Regular cardiac myocyte (primary cell): ENCODE data around the gene GNL2. TPM values are rescaled to one million over a fixed set of nuclear protein-coding genes. Genes with fewer than 3 reads are reported as not detected.

Source experiments
- total RNA-seq: library from RNA; depleted of rRNA; stranded (reverse); fragments of >200 nt; gene quantifications from 2 replicates; pipeline ENCODE4 v1.2.3, GENCODE V29; 2014

Gene GNL2
- 69.3 and 77.8 TPM in 2 replicates for total RNA-seq

DNA sequence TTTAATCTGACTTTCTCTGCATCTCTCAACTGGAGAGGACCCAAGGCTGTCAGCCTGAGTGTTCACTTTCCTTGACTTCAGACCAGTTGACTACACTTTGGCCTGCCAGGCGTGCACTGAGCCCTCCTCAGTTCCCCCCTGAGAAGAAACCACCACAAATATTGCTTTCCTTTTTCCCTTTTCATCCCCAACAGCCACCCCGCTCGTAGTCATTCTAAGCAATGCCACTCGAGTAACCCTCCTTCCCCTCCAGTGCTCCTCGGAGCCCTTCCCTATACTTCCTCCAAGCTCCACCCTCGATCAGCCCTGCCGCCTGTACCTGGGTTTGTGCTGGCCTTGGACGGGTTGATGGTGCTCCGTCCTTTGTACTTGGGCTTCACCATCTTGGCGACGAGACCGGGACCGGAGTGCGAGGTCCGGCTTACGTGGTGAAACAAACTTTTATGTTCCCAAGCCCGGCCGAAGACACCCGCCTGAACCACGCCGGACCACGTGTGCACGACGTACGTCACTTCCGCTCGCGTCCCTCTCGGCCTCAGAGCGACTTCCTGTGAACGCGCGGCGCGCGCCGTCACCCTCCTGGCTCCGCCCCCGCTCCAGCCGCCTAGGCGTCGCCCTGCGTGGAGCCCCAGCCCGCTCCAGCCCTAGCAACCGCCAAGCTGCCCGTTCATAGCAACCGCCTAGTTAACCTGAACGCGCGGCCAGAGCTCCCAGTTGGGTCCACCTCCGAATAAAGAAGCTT lies at the start of gene GNL2:
Gene GNL2, minus strand, starts transcription at position 498 of the 742 bp plus-strand sequence. Its CDS starts 115 bp downstream, at position 383.

GRCh38 chr1:37634244-37634991 lies 38.7 kb upstream of the GNL2 start, which contains the start of gene RSPO1:
Gene RSPO1 (minus strand): TSS chr1:37634892. CDS start chr1:37629661, 5,231 bp downstream.

DNA sequence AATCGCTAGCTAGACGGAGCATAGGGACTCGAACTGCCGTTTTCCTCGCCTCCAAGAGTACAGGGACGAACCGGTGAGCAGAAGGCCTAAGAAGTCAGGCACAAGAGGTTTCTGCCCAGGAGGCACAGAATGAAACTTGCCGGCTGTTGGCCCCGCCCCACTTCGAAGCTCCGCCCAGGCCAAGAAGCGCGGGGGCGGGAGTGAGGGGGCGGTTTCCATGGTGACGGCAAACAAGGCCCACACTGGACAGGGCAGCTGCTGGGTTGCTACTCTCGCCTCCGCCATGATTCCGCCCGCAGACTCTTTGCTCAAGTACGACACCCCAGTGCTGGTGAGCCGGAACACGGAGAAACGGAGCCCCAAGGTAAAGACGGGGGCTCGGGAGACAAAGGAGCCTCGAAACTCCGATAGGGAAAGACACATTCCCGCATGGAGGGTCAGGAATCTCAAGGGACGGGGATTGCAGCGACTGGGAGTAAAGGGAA lies 39.0 kb downstream of the GNL2 start, which contains the start of gene DNALI1:
Gene DNALI1, plus strand, starts transcription at position 229 of the 485 bp plus-strand sequence. Its CDS starts 55 bp downstream, at position 284.

DNA sequence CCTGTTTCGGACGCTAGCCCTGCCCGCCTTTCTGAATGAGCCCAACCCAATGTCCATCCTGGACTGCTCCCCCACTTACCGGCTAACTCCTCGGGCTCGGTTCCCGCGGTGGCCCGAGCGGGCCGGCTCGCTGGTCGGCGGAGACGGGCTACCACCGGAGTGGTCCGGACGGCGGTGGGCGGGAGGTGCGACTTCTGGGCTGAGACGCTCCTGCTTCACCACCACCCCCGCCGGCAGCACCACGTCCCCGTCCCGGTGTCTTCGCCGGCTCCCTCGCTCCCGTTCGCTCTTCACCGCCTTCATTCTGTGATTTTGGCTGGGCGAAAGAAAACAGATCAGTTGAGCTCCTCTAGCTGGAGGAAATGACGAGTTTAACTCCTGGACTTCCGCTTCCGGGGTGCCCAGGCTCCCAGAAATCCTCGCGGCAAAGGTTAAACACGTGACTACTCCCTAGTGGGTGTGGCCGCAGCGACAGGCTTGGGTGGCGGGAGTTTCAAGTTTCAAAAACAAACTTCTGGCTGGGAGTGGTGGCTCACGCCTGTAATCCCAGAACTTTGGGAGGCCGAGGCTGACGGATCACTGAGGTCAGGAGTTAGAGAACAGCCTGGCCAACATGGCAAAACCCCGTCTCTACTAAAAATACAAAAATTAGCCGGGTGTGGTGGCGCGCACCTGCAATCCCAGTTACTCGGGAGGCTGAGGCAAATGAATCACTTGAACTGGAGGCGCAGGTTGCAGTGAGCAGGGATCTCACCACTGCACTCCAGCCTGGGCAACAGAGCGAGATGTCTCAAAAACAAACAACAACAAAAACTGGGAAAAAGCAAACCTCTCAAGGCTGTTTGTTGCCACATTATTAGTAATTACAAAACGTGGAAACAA lies 41.6 kb downstream of the GNL2 start, which contains the start of gene SNIP1:
Gene SNIP1, minus strand, starts transcription at position 367 of the 882 bp plus-strand sequence. Its CDS starts 64 bp downstream, at position 303.

Other genes with a start within 250 kb of the GNL2 start
- 6.1 and 10.4 TPM in 2 replicates for gene ZC3H12A, start 121.4 kb downstream of the GNL2 start, total RNA-seq
- gene MEAF6, start 81.2 kb downstream of the GNL2 start, total RNA-seq = 62.7 and 78.4 TPM in 2 replicates
- 10.7 and 12.7 TPM in 2 replicates for gene SNIP1, start 41.6 kb downstream of the GNL2 start, total RNA-seq
- gene DNALI1, start 39.0 kb downstream of the GNL2 start, total RNA-seq = 2.0 and 5.0 TPM in 2 replicates
- gene RSPO1, start 39.0 kb upstream of the GNL2 start, total RNA-seq = under 0.01 TPM in 1 of 2 replicates, not detected in the other
- 1.4 and 24.2 TPM in 2 replicates for gene CDCA8, start 96.6 kb upstream of the GNL2 start, total RNA-seq
- gene EPHA10, start 169.2 kb upstream of the GNL2 start, total RNA-seq = under 0.01 TPM in 1 of 2 replicates, not detected in the other
- 0.38 and 0.56 TPM in 2 replicates for gene MANEAL, start 197.9 kb upstream of the GNL2 start, total RNA-seq
- 26.5 and 33.3 TPM in 2 replicates for gene C1orf122, start 211.9 kb upstream of the GNL2 start, total RNA-seq
- gene YRDC, start 212.3 kb upstream of the GNL2 start, total RNA-seq = 12.1 and 33.2 TPM in 2 replicates